K562 (cell line): ENCODE measurements around the gene TPD52L1. TPM values are rescaled to one million over a fixed set of nuclear protein-coding genes. Genes with fewer than 3 reads are reported as not detected.

Source experiments
- ATAC-seq: fragments of 200-7000 bp; cut with Tn5 transposase; 3 replicates; pipeline ENCODE4 v1.9.1; 2020; ENCODE audit warnings: moderate library complexity
- BruUV-seq: library from RNA; stranded (reverse); fragments of 400-500 nt; replicated peaks from 2 replicates; lab custom pipeline; 2021; lab: Mats Ljungman, UMichigan
- CTCF ChIA-PET: fragments of 300-600 bp; formaldehyde crosslinking; extraction: SDS; loops from one replicate; lab custom pipeline; 2021; ENCODE audit warnings: low intra/inter-chr PET ratio; lab: Yijun Ruan, JAX
- POLR2A ChIA-PET: fragments of 300-600, 350-650 bp; sonication (Branson Sonifier 250); formaldehyde crosslinking; extraction: SDS; loops from one replicate; lab custom pipeline; 2021; ENCODE audit warnings: antibody characterized with exemption, inconsistent platforms; lab: Yijun Ruan, JAX
- DNase-seq, 4 experiments: peaks; one replicate each; pipeline versions ENCODE4 v3.0.0 to v3.0.0-alpha.2; 2011 to 2018; ENCODE audit warnings: low spot score in 3 of 4, mixed read lengths in 3 of 4; ENCODE audit errors: extremely low read depth in 1 of 4
- FAIRE-seq: peaks from 2 replicates; lab custom pipeline; 2011; peaks lifted over from hg19 to GRCh38; lab: Jason Lieb, UNC
- H2AFZ ChIP-seq: 2 replicates; pipeline ENCODE4 v1.6.0; 2011; ENCODE audit warnings: low read depth, low read length, control low read depth, inconsistent platforms
- H3K27ac ChIP-seq: fragments of 200-600 bp; 3 replicates; pipeline ENCODE4 v1.8.0; 2011; ENCODE audit warnings: low read depth, mild to moderate bottlenecking, control low read depth, inconsistent platforms, low read length, moderate library complexity, mixed read lengths; ENCODE audit errors: extremely low read depth
- H3K27me3 ChIP-seq, 2 experiments: fragments of 300-600 bp in 1 of 2; 2 replicates in 1 of 2; 3 replicates in 1 of 2; pipeline versions ENCODE4 v1.6.0 to v1.8.0; 2011; ENCODE audit warnings: inconsistent platforms in 2 of 2, low read length in 2 of 2, mild to moderate bottlenecking in 1 of 2, mixed read lengths in 1 of 2, moderate library complexity in 1 of 2; ENCODE audit not compliant: control insufficient read depth in 2 of 2, insufficient read depth in 2 of 2
- H3K36me3 ChIP-seq: fragments of 300-600 bp; 3 replicates; pipeline ENCODE4 v1.8.0; 2011; ENCODE audit warnings: mild to moderate bottlenecking, low read length, inconsistent platforms; ENCODE audit not compliant: control insufficient read depth, insufficient read depth
- H3K4me1 ChIP-seq, 2 experiments: fragments of 200-600 bp in 1 of 2; replicated peaks in 1 of 2; 2 replicates in 1 of 2; 3 replicates in 1 of 2; pipeline versions ENCODE4 v1.5.1 to v1.8.0; 2011; ENCODE audit warnings: inconsistent platforms in 2 of 2, low read length in 2 of 2, mild to moderate bottlenecking in 1 of 2, mixed read lengths in 1 of 2, moderate library complexity in 1 of 2; ENCODE audit not compliant: control insufficient read depth in 2 of 2, insufficient read depth in 2 of 2
- H3K4me2 ChIP-seq: 2 replicates; pipeline ENCODE4 v1.6.1; 2011; ENCODE audit warnings: low read length, control low read depth, inconsistent platforms, mixed read lengths; ENCODE audit not compliant: insufficient read depth
- H3K4me3 ChIP-seq: fragments of 200-600 bp; sonication (generic), shearing (Covaris generic); 2 replicates; pipeline ENCODE4 v1.5.1; 2016; ENCODE audit warnings: control low read depth, inconsistent platforms
- H3K79me2 ChIP-seq: fragments of 200-600 bp; 3 replicates; pipeline ENCODE4 v1.8.0; 2011; ENCODE audit warnings: low read length, inconsistent platforms; ENCODE audit not compliant: control insufficient read depth, insufficient read depth
- H3K9ac ChIP-seq, 2 experiments: 2 replicates each; pipeline versions ENCODE4 v1.6.0 to v1.6.1; 2011; ENCODE audit warnings: low read depth in 2 of 2, low read length in 2 of 2, control low read depth in 1 of 2, inconsistent platforms in 1 of 2, mild to moderate bottlenecking in 1 of 2, mixed read lengths in 1 of 2; ENCODE audit not compliant: insufficient read depth in 1 of 2
- H3K9me1 ChIP-seq: one replicate; pipeline ENCODE4 v1.6.0; 2011; ENCODE audit warnings: inconsistent platforms, mild to moderate bottlenecking, low read length, moderate library complexity; ENCODE audit not compliant: control insufficient read depth, insufficient read depth
- H3K9me3 ChIP-seq: replicated peaks from 2 replicates; pipeline ENCODE4 v1.5.1; 2011; ENCODE audit warnings: low read depth, low read length, inconsistent platforms; ENCODE audit not compliant: control insufficient read depth, insufficient read depth
- H4K20me1 ChIP-seq: replicated peaks from 2 replicates; pipeline ENCODE4 v1.6.1; 2011; ENCODE audit warnings: low read length, inconsistent platforms, mixed read lengths; ENCODE audit not compliant: control insufficient read depth, insufficient read depth
- BCOR ChIP-seq: fragments of 450-650 bp; IDR thresholded peaks from 2 replicates; pipeline ENCODE4 v1.6.1; 2016
- CEBPG ChIP-seq, 3 experiments: fragments of 200-800 bp in 1 of 3; sonication (Bioruptor generic) in 1 of 3; sonication (generic) in 1 of 3; formaldehyde crosslinking in 1 of 3; IDR thresholded peaks in 2 of 3; conservative IDR thresholded peaks in 1 of 3; 2 replicates each; pipeline versions ENCODE4 v1.6.1 to v1.8.0; 2016 to 2022; ENCODE audit warnings: missing compliant biosample characterization in 2 of 3, missing genetic modification characterization in 2 of 3, mild to moderate bottlenecking in 1 of 3, missing genetic modification reagents in 1 of 3
- FOXK2 ChIP-seq, 2 experiments: fragments of 450-650 bp; IDR thresholded peaks in 1 of 2; conservative IDR thresholded peaks in 1 of 2; 2 replicates each; pipeline ENCODE4 v1.6.1; 2016; ENCODE audit warnings: low read depth in 2 of 2, mild to moderate bottlenecking in 1 of 2
- WGBS: fragments of 100-300 bp; shearing (Covaris generic); methylation state at CpG from one replicate; pipeline ENCODE4 v1.1.6; 2016; ENCODE audit warnings: low coverage, mixed read lengths; ENCODE audit not compliant: insufficient coverage; ENCODE audit errors: missing lambda C conversion rate; 5-methylcytosine and 5-hydroxymethylcytosine counted together
- in situ Hi-C: fragments of 300-500 bp; cut with MboI; formaldehyde crosslinking; loops from 4 replicates; pipeline ENCODE4 v1.15.0; 2018; ENCODE audit warnings: inconsistent platforms, mixed read lengths
- intact Hi-C: fragments of 100-400 bp; cut with micrococcal nuclease; formaldehyde crosslinking; loops from 2 replicates; pipeline ENCODE4 v1.14.2; 2022
- polyA plus RNA-seq, 8 experiments: library from polyadenylated mRNA; depleted of rRNA in 4 of 8; stranded (reverse) in 5 of 8; unstranded in 3 of 8; fragments of >200 nt; fragmentation: Nextera tagmentation in 2 of 8; fragmentation: Illumina TruSeq in 1 of 8; extraction: Ambion mirVana in 2 of 8; extraction: Trizol in 1 of 8; gene quantifications; 2 replicates each; pipeline versions ENCODE4 v1.2.1 to v1.2.3, GENCODE V29; 2011 to 2014; ENCODE audit warnings: inconsistent platforms in 1 of 8, missing spikeins in 1 of 8
- total RNA-seq, 7 experiments: library from RNA; depleted of rRNA in 6 of 7; stranded (reverse); fragments of >200 nt in 6 of 7; fragmentation: Illumina TruSeq in 2 of 7; extraction: Trizol in 2 of 7; gene quantifications; 2 replicates each; pipeline versions ENCODE4 v1.2.1 to v1.2.3, GENCODE V29; 2011 to 2021; ENCODE audit warnings: low replicate concordance in 1 of 7
- TF ChIP-seq, protein P1 (sequence below): fragments of 450-650 bp; IDR thresholded peaks from 2 replicates; pipeline ENCODE4 v1.6.1; 2016; ENCODE audit warnings: mild to moderate bottlenecking
- TF ChIP-seq, protein P2 (sequence below): fragments of 250-450 bp; sonication (Bioruptor Pico); IDR thresholded peaks from 2 replicates; pipeline ENCODE4 v1.8.0; 2022; ENCODE audit warnings: inconsistent platforms

Gene TPD52L1
- total and polyA plus RNA-seq, 9 of the 15 experiments (the other 6 are each of a cell fraction or from before 2014, with no cell fraction given): 12.9 to 149 (median 75.7) TPM

DNA sequence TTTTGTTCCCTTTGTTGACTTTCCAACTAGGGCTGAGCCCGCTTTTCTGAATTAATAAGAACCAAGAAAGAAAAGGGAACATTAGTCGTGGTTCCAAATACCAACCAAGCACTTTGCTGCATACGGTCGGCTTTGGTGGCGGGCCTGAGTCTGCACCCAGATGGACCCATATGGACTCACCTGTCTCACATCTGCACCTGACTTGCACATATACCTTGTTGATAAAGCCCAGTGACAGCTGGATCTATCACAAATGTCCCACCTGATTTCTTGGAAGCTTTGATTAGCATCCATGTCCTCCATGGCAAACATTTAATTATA lies 39.0 kb downstream of the TPD52L1 start:
- intact Hi-C loops (loop anchor here (2.0 kb wide), 2 partner anchors 38 to 114 kb away; no protein-coding TSS in a partner anchor), in situ Hi-C loops (no loop called here)
- BruUV-seq: no TSS peak
- TF ChIP-seq CEBPG (CRISPR knock-in tag; IDR thresholded peaks at IDR 0.05) (no peak), CEBPG (tag; conservative IDR thresholded peaks at IDR 0.05 in 1 of 2, IDR thresholded peaks at IDR 0.05 in 1 of 2) (0 out of 4 replicates have a peak, but pooled peaks of 1 of the 2 experiments have one; percentile 2), BCOR (peak; percentile 48; the same call in 1 of the 2 replicates), FOXK2 (conservative IDR thresholded peaks at IDR 0.05 in 1 of 2, IDR thresholded peaks at IDR 0.05 in 1 of 2; ENCODE audit: low read depth in 2 of 2) (no peak)
- TF ChIP-seq, protein P1, sequence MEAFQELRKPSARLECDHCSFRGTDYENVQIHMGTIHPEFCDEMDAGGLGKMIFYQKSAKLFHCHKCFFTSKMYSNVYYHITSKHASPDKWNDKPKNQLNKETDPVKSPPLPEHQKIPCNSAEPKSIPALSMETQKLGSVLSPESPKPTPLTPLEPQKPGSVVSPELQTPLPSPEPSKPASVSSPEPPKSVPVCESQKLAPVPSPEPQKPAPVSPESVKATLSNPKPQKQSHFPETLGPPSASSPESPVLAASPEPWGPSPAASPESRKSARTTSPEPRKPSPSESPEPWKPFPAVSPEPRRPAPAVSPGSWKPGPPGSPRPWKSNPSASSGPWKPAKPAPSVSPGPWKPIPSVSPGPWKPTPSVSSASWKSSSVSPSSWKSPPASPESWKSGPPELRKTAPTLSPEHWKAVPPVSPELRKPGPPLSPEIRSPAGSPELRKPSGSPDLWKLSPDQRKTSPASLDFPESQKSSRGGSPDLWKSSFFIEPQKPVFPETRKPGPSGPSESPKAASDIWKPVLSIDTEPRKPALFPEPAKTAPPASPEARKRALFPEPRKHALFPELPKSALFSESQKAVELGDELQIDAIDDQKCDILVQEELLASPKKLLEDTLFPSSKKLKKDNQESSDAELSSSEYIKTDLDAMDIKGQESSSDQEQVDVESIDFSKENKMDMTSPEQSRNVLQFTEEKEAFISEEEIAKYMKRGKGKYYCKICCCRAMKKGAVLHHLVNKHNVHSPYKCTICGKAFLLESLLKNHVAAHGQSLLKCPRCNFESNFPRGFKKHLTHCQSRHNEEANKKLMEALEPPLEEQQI: peak; percentile 18; the same call in 1 of the 2 replicates
- TF ChIP-seq, protein P2, sequence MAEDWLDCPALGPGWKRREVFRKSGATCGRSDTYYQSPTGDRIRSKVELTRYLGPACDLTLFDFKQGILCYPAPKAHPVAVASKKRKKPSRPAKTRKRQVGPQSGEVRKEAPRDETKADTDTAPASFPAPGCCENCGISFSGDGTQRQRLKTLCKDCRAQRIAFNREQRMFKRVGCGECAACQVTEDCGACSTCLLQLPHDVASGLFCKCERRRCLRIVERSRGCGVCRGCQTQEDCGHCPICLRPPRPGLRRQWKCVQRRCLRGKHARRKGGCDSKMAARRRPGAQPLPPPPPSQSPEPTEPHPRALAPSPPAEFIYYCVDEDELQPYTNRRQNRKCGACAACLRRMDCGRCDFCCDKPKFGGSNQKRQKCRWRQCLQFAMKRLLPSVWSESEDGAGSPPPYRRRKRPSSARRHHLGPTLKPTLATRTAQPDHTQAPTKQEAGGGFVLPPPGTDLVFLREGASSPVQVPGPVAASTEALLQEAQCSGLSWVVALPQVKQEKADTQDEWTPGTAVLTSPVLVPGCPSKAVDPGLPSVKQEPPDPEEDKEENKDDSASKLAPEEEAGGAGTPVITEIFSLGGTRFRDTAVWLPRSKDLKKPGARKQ (CRISPR knock-in tag): 0 out of 2 replicates have a peak, but pooled peaks have one; percentile 15
- ChIA-PET CTCF (interaction anchor here (1.0 kb wide), 1 partner anchor 121 kb away, joined by 4 read pairs; no protein-coding TSS in a partner anchor), POLR2A (interaction anchor here (0.6 to 2.8 kb wide), 6 partner anchors 9 to 253 kb away, joined by 3 to 11 read pairs (median 4); no protein-coding TSS in a partner anchor)
- FAIRE-seq: no peak
- WGBS: 75% methylated on average over 5 of the region's 5 CpGs
- Histone ChIP-seq H3K9me1 (no peaks in the 10 kb centered on the region), H3K27ac (no peak overlapping the region), H3K79me2 (no peaks in the 10 kb centered on the region; the same call in 2 of the 3 replicates), H2AFZ (peak overlapping the region; percentile 64), H4K20me1 (no peaks in the 10 kb centered on the region), H3K36me3 (no peaks in the 10 kb centered on the region), H3K4me3 (no peak overlapping the region), H3K4me1 (peaks cover 5 to 47% of the 10 kb centered on the region in 2 experiments; a peak in 4 of 5 replicates), H3K4me2 (no peak overlapping the region; the same call in 1 of the 2 replicates), H3K9me3 (no peaks in the 10 kb centered on the region), H3K9ac (no peak overlapping the region), H3K27me3 (no peaks in the 10 kb centered on the region)
- peak; percentile 3; the same call in 2 of the 3 replicates for ATAC-seq
- DNase-seq: no peak
